ACC112 (cell line): ENCODE data around the gene AZGP1.
"Not testable (repeated sequence)": the region's sequence is repeated elsewhere in the genome, so short reads cannot be mapped to it uniquely, and the experiment has no call there.

Experiments used
- H2AFZ ChIP-seq: fragments of 200-600 bp; sonication (generic); one replicate; pipeline ENCODE4 v1.6.0; 2017; ENCODE audit warnings: antibody characterized with exemption, low read length; ENCODE audit not compliant: unreplicated experiment
- H3K27ac ChIP-seq: fragments of 200-600 bp; sonication (generic); 2 replicates; pipeline ENCODE4 v1.5.1; 2014; ENCODE audit warnings: low read depth, mild to moderate bottlenecking, antibody characterized with exemption, low read length, moderate library complexity
- H3K27me3 ChIP-seq: fragments of 200-600 bp; sonication (generic); 2 replicates; pipeline ENCODE4 v1.6.1; 2014; ENCODE audit warnings: mild to moderate bottlenecking, antibody characterized with exemption, low read length, moderate library complexity, mixed read lengths; ENCODE audit not compliant: insufficient read depth
- H3K36me3 ChIP-seq: fragments of 200-600 bp; sonication (generic); 2 replicates; pipeline ENCODE4 v1.6.1; 2016; ENCODE audit warnings: mild to moderate bottlenecking, antibody characterized with exemption, low read length, moderate library complexity, mixed read lengths; ENCODE audit not compliant: insufficient read depth
- H3K4me1 ChIP-seq: fragments of 200-600 bp; sonication (generic); one replicate; pipeline ENCODE4 v1.6.1; 2016; ENCODE audit warnings: low read length, mixed read lengths; ENCODE audit not compliant: insufficient read depth, unreplicated experiment, control insufficient read depth
- H3K4me3 ChIP-seq: fragments of 200-600 bp; sonication (generic); 2 replicates; pipeline ENCODE4 v1.5.1; 2014; ENCODE audit warnings: mild to moderate bottlenecking, low read depth, low read length
- H3K79me2 ChIP-seq: fragments of 200-600 bp; sonication (generic); one replicate; pipeline ENCODE4 v1.6.0; 2016; ENCODE audit warnings: low read length; ENCODE audit not compliant: control insufficient read depth, unreplicated experiment, insufficient read depth

The AZGP1 gene

DNA sequence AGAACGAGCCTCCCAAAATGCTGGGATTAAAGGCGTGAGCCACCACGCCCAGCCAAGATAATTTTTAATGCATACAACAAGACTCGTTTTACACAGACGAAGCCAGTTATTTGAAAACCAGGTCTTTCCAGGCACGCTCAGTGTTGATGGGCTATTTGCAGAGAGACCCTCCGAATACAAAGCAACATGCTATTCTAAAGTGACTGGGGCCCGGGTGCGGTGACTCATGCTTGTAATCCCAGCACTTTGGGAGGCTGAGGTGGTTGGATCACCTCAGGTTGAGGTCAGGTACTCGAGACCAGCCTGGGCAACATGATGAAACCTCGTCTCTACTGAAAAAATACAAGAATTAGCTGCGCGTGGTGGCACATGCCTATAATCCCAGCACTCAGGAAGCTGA, 795 bp upstream of the AZGP1 start:
- Histone ChIP-seq H3K4me3 (no peak overlapping the region), H3K27ac (no peak overlapping the region), H3K4me1 (no peaks in the 10 kb centered on the region), H2AFZ (no peak overlapping the region), H3K79me2 (no peaks in the 10 kb centered on the region), H3K36me3 (no peaks in the 10 kb centered on the region), H3K27me3 (peaks cover 32% of the 10 kb centered on the region)

DNA sequence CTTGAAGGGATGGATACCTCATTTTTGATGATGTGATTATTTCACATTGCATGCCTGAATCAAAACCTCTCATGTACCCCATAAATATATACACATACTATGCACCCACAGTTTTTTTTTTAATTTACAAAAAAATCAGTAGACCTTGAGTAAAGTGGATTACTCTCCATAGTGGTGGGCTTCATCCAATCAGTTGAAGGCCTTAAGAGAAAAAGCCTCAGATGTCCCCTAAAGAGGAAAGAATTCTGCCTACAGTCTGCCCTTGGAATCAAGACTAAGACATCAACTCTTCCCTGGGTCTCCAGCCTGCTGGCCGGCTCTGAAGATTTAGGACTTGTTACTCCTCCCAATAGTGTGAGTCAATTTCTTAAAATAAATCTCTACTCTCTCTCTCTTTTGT, 1.1 kb downstream of the AZGP1 start:
- Histone ChIP-seq H2AFZ (no peak overlapping the region), H3K4me3 (no peak overlapping the region), H3K27me3 (peaks cover 32% of the 10 kb centered on the region)

DNA sequence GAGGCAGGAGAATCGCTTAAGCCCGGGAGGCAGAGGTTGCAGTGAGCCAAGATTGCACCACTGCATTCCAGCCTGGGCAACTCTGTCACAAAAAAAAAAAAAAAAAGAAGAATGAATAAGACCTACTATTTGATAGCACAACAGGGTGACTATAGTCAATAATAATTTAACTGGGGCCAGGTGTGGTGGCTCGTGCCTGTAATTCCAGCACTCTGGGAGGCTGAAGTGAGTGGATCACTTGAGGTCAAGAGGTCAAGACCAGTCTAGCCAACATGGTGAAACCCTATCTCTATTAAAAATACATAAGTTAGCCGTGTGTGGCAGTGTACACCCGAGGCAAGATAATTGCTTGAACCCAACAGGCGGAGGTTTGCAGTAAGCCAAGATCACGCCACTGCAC, 2.0 kb downstream of the AZGP1 start:
- H3K79me2 ChIP-seq, H3K36me3 ChIP-seq, H2AFZ ChIP-seq, H3K27ac ChIP-seq, H3K4me3 ChIP-seq, H3K4me1 ChIP-seq: not testable (repeated sequence)
- H3K27me3 ChIP-seq: peaks cover 35% of the 10 kb centered on the region

More for the DNA sequence above, 1.1 kb downstream of the AZGP1 start:
- Histone ChIP-seq H3K4me1 (no peaks in the 10 kb centered on the region), H3K36me3 (no peaks in the 10 kb centered on the region), H3K27ac (no peak overlapping the region), H3K79me2 (no peaks in the 10 kb centered on the region)

DNA sequence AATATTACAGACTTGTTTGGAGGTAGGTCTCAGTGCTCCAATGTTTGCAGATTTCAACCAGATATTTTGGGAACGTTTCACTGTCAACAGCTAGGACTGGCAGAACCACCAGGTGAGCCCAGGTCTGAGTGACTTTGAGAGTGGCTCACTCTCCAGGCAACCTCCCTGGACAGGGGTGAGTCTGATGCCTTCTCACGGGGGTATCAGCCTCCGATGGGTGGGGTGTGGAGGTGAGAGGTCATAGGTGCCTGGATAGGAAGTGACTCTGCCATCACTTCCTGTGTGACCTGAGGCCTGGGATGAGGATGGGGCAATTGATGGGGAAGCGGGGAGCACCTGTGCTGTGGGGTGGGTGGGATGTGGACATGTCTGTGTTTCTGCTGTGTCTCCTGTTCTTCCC, 4.6 kb downstream of the AZGP1 start:
- Histone ChIP-seq H3K79me2 (no peaks in the 10 kb centered on the region), H3K4me3 (no peak overlapping the region), H3K4me1 (no peaks in the 10 kb centered on the region), H2AFZ (no peak overlapping the region), H3K27ac (no peak overlapping the region), H3K27me3 (peaks cover 33% of the 10 kb centered on the region), H3K36me3 (no peaks in the 10 kb centered on the region)

DNA sequence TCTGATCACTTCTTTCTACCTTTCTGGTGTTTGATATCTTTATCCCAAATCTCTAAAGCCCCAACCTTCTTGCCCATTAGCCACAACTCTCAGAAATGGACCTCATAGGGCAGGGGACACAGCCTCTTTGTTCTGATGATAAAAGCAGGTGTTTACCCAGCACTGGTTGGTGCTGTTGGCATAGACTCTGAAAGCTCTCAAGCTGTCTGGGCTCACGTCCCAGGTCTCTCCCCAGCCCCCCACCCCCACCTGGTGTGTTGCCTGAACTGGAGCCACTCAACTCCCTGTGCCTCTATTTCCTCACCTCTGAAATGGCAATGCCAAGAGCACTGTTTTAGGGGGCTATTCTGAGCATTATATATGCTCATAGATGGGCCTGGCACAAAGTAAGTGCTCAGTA, 6.0 kb downstream of the AZGP1 start:
- H3K4me1 ChIP-seq, H3K36me3 ChIP-seq, H3K27ac ChIP-seq, H2AFZ ChIP-seq, H3K79me2 ChIP-seq, H3K4me3 ChIP-seq: not testable (repeated sequence)
- peaks cover 41% of the 10 kb centered on the region for H3K27me3 ChIP-seq

DNA sequence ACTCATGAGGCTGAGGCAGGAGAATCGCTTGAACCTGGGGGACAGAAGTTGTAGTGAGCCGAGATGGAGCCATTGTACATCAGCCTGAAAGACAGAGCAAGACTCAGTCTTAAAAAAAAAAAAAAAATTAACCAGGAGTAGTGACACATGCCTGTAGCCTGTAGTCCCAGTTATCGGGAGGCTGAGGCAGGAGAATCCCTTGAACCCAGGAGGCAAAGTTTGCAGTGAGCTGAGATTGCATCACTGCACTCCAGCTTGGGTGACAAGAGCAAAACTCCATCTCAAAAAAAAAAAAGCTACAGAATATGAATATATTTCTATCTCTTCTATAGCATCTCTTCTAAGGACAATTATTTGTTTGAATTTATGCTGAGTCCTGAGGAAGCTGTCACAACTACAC, 6.5 kb downstream of the AZGP1 start:
- Histone ChIP-seq H3K27me3 (peaks cover 44% of the 10 kb centered on the region), H3K27ac (no peak overlapping the region), H3K79me2 (no peaks in the 10 kb centered on the region), H3K4me1 (no peaks in the 10 kb centered on the region), H3K36me3 (no peaks in the 10 kb centered on the region), H3K4me3 (no peak overlapping the region), H2AFZ (no peak overlapping the region)

DNA sequence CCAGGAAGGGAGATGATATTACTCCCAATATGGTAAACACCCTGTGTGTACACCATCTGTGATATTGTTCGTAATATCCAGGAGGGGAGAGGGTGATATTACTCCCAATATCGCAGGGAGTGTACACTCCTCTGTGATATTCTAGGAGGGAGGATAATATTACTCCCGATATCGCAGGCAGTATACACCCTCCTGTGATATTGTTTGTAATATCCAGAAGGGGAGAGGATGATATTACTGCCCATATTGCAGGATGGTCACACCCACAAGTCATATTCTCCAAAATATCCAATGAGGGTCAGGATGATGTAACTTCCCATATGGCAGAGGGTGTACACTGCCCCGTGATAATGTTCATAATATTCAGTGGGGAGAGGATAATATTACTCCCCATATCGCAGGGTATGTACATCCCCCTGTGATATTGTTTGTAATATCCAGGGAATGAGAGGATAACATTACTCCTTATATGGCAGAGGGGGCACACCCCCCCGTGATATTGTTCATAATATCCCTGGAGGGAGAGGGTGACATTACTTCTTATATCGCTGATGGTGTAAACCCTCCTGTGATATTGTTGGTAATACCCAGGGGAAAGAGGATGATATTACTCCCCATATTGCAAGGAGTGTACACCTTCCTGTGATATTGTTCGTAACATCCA, 17.1 kb downstream of the AZGP1 start:
- Histone ChIP-seq H3K36me3 (no peaks in the 10 kb centered on the region), H3K27me3 (peaks cover 58% of the 10 kb centered on the region), H2AFZ (no peak overlapping the region), H3K27ac (no peak overlapping the region), H3K4me3 (no peak overlapping the region), H3K79me2 (no peaks in the 10 kb centered on the region), H3K4me1 (no peaks in the 10 kb centered on the region)

DNA sequence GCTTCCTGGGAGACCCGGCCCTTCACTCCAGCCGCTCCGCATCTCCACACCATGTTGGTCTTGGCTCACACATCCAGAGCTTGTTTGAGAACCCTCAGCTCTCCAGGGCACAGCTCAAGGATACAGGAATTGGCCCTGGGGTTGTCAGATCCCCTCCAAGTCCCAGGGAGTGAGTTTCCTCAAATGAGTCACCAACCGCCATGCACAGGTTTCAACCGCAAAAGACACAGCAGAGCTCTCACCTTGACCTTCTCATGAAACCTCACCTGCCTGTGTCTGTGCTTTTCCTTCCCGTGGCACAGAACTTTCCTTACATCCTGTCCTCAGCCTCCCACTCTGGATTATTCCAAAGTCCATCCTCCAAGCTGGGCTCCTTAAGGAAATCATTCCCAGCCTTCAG, 20.6 kb downstream of the AZGP1 start:
- Histone ChIP-seq H3K27me3 (peaks cover 33% of the 10 kb centered on the region), H3K27ac (no peak overlapping the region), H3K79me2 (no peaks in the 10 kb centered on the region), H3K4me3 (no peak overlapping the region), H3K4me1 (no peaks in the 10 kb centered on the region), H3K36me3 (no peaks in the 10 kb centered on the region), H2AFZ (no peak overlapping the region)

DNA sequence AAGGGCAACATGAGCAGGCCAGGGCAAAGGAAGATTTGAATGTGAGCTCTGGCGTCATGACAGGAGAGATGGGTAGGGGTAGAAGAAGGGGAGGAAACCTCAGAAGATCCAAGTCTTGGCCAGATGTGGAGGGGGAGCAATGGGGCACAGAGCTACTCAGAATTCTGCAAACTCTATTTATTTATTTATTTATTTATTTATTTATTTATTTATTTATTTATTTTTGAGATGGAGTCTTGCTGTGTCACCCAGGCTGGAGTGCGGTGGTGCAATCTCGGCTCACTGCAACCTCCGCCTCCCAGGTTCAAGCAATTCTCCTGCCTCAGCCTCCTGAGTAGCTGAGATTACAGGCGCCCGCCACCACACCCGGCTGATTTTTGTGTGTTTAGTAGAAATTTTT, 21.2 kb downstream of the AZGP1 start:
- H3K36me3 ChIP-seq, H3K4me1 ChIP-seq, H3K27ac ChIP-seq, H3K79me2 ChIP-seq, H3K4me3 ChIP-seq, H2AFZ ChIP-seq: not testable (repeated sequence)
- H3K27me3 ChIP-seq: peaks cover 27% of the 10 kb centered on the region

DNA sequence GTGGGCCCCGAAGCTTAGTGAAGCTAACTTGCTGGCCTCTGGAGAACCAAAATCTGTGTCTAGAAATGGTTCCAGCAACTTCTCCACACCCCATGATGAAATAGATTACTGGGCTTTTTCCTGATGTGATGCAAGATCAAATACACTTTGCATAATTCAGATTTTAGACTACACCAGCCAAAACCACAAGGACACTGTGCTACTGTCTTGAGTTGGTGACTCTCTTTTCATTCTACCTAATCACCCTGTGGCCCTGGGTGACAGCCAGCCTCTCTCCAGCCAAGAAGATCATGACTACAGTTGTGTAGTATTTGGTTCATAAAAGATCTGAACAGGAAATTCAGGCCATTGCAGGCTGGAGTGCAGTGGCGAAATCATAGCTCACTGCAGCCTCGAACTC, 22.2 kb downstream of the AZGP1 start:
- Histone ChIP-seq H3K27me3 (peaks cover 22% of the 10 kb centered on the region), H3K4me3 (no peak overlapping the region), H3K79me2 (no peaks in the 10 kb centered on the region), H3K36me3 (no peaks in the 10 kb centered on the region), H2AFZ (no peak overlapping the region), H3K27ac (no peak overlapping the region), H3K4me1 (no peaks in the 10 kb centered on the region)

DNA sequence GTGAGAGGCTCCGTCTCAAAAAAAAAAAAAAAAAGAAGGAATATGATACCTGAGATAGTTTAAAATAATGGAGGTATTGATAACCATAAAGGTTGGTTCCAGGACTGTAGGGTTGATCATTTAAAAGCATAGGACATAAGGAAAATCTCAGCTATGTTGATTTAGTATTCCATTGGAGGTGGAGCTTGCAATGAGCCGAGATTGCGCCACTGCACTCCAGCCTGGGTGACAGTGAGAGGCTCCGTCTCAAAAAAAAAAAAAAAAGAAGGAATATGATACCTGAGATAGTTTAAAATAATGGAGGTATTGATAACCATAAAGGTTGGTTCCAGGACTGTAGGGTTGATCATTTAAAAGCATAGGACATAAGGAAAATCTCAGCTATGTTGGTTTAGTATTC, 23.2 kb downstream of the AZGP1 start:
- H3K27me3 ChIP-seq: peaks cover 20% of the 10 kb centered on the region
- H3K4me3 ChIP-seq, H2AFZ ChIP-seq, H3K36me3 ChIP-seq, H3K27ac ChIP-seq, H3K79me2 ChIP-seq, H3K4me1 ChIP-seq: not testable (repeated sequence)
